GM12878 (cell line): ENCODE measurements around the gene ZNF296. TPM values are rescaled to one million over a fixed set of nuclear protein-coding genes. Genes with fewer than 3 reads are reported as not detected.

Experiments used
- SIX5 ChIP-seq: IDR thresholded peaks from 2 replicates; pipeline ENCODE4 v1.6.1; 2011; ENCODE audit warnings: mild to moderate bottlenecking, low read depth, low read length, moderate library complexity; ENCODE audit not compliant: severe bottlenecking
- TBL1XR1 ChIP-seq: IDR thresholded peaks from 2 replicates; pipeline ENCODE4 v1.6.1; 2012; ENCODE audit warnings: low read depth, low read length, improper control_type of control experiment
- ZNF592 ChIP-seq: fragments of 450-650 bp; IDR thresholded peaks from 2 replicates; pipeline ENCODE4 v1.6.1; 2017; ENCODE audit warnings: mild to moderate bottlenecking, moderate library complexity
- polyA plus RNA-seq, 11 experiments: library from polyadenylated mRNA; depleted of rRNA in 4 of 11; unstranded in 6 of 11; stranded (reverse) in 5 of 11; fragments of >200 nt; fragmentation: Nextera tagmentation in 4 of 11; fragmentation: Illumina TruSeq in 1 of 11; extraction: Ambion mirVana in 4 of 11; extraction: Trizol in 1 of 11; gene quantifications; 1 replicate in 1 of 11; 2 replicates in 10 of 11; pipeline versions ENCODE4 v1.2.1 to v1.2.3, GENCODE V29; 2011 to 2016; ENCODE audit warnings: inconsistent platforms in 2 of 11, missing spikeins in 2 of 11, low read depth in 1 of 11
- total RNA-seq, 4 experiments: library from RNA; depleted of rRNA in 3 of 4; stranded (reverse); fragments of >200 nt in 3 of 4; fragmentation: Illumina TruSeq in 1 of 4; extraction: Trizol in 1 of 4; gene quantifications; 2 replicates each; pipeline versions ENCODE4 v1.2.1 to v1.2.3, GENCODE V29; 2013 to 2021
- TF ChIP-seq, protein P1 (sequence below): fragments of 450-650 bp; IDR thresholded peaks from 2 replicates; pipeline ENCODE4 v1.6.1; 2016; ENCODE audit warnings: mild to moderate bottlenecking

ZNF296 gene
- total and polyA plus RNA-seq, 10 of the 15 experiments (the other 5 are each of a cell fraction or from before 2014, with no cell fraction given) = 0.44 to 23.6 (median 3.5) TPM; not detected in 1

- TF ChIP-seq ZNF592 (no peak), TBL1XR1 (no peak), SIX5 (no peak)
- TF ChIP-seq, protein P1, sequence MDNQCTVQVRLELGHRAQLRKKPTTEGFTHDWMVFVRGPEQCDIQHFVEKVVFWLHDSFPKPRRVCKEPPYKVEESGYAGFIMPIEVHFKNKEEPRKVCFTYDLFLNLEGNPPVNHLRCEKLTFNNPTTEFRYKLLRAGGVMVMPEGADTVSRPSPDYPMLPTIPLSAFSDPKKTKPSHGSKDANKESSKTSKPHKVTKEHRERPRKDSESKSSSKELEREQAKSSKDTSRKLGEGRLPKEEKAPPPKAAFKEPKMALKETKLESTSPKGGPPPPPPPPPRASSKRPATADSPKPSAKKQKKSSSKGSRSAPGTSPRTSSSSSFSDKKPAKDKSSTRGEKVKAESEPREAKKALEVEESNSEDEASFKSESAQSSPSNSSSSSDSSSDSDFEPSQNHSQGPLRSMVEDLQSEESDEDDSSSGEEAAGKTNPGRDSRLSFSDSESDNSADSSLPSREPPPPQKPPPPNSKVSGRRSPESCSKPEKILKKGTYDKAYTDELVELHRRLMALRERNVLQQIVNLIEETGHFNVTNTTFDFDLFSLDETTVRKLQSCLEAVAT = peak; percentile 96
- TF ChIP-seq, all 136 proteins: peak for 2
Measured at GRCh38 chr19:45076851-45077730, 813 bp upstream of the ZNF296 start (continued).
